Fibroblast of villous mesenchyme (primary cell): Measurements from ENCODE around the gene AMOTL1. TPM values are rescaled to one million over a fixed set of nuclear protein-coding genes. Genes with fewer than 3 reads are reported as not detected.

ENCODE experiments used
- DNase-seq: peaks from one replicate; pipeline ENCODE4 v3.0.0-alpha.2; 2010; ENCODE audit warnings: low read depth
- H3K4me3 ChIP-seq: 2 replicates; pipeline ENCODE4 v1.5.1; 2011; ENCODE audit warnings: low read depth, mild to moderate bottlenecking, low read length
- CTCF ChIP-seq: IDR thresholded peaks from 2 replicates; pipeline ENCODE4 v1.5.1; 2012; ENCODE audit warnings: low read depth, mild to moderate bottlenecking, low read length; ENCODE audit not compliant: insufficient read depth
- total RNA-seq: library from RNA; depleted of rRNA; stranded (reverse); fragments of >200 nt; gene quantifications from 2 replicates; pipeline ENCODE4 v1.2.3, GENCODE V29; 2012

The AMOTL1 gene
- total RNA-seq, 1 donor: 25.9 TPM

DNA sequence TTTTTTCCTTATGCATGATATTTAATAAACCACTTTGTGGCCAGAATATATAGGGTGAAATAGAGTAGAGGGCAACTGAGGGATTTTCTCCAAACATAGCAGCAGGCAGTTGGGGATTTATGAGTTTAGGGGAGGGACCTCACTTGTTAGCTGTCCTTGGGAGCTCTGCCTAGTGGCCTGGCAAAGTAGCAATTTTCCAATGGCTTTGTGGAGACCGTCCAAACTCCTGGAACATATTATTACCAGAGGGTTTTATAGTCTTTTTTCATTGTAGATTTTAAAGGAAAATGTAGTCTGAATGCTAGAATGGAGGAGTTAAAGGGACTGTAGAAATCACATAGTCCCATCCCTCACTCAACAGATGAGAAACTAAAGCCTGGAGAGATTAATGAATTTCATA is 32.3 kb downstream of the AMOTL1 start:
- TF ChIP-seq CTCF: no peak
- H3K4me3 ChIP-seq: no peak overlapping the region
- no peak for DNase-seq

- no peak for TF ChIP-seq CTCF
- no peak for DNase-seq
- H3K4me3 ChIP-seq: no peak overlapping the region
Observed at GRCh38 chr11:94801866-94802460, 33.8 kb downstream of the AMOTL1 start.

DNA sequence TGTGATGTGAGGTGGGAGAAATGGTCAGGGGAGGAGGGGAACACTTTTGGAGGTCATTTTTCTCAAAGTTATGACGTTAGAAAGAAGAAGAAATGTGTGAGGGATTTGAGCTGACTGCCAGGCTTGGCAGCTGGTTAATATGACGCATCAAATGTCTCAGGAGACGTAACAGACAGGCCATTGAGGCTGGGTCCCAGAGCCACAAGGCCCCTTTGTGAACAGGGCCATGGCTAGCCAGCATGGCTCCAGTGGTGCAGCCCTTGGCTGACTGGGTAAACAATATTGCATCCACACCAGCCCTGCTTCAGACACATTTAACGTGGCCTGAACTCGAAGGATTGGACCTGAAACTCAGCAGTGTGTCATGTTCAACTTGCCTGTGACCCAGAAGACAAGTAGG is 34.3 kb downstream of the AMOTL1 start:
- DNase-seq: no peak
- no peak for TF ChIP-seq CTCF

DNA sequence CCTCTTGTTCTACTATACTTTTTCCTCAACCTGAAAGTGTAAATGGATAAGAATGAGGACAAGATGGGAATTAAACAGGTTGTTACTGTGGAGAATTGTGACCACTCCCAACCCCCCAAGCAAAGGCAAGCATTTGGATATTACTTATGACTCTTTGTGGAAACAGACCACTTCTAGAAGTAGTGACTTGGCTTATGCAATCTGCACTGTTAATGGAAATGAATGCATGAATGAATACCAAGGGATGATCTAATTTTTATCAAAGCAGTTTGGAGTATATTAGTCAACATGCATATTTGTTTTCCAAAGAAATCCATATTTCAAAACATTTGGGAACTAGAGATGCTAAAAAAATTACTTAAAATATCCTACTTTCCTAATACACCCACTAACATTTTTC is 35.3 kb downstream of the AMOTL1 start:
- no peak for TF ChIP-seq CTCF
- H3K4me3 ChIP-seq: no peak overlapping the region
- no peak for DNase-seq

More for the DNA sequence above, 34.3 kb downstream of the AMOTL1 start:
- no peak overlapping the region for H3K4me3 ChIP-seq

- no peak overlapping the region for H3K4me3 ChIP-seq
- DNase-seq: no peak
- TF ChIP-seq CTCF: no peak
Observed at GRCh38 chr11:94804874-94805273, 36.7 kb downstream of the AMOTL1 start.

GRCh38 chr11:94806014-94806413 is 37.9 kb downstream of the AMOTL1 start:
- peak; percentile 30 for DNase-seq
- TF ChIP-seq CTCF: no peak
- H3K4me3 ChIP-seq: no peak overlapping the region

- DNase-seq: peak; percentile 73
- TF ChIP-seq CTCF: no peak
- H3K4me3 ChIP-seq: no peak overlapping the region
Observed at GRCh38 chr11:94806419-94806818, 38.3 kb downstream of the AMOTL1 start.
